ENCODE data around the gene ZBTB40. TPM values are rescaled to one million over a fixed set of nuclear protein-coding genes. Genes with fewer than 3 reads are reported as not detected.

Gene ZBTB40
- total and polyA plus RNA-seq, 2 of the 13 experiments (the other 11 are each of a cell fraction or from before 2014, with no cell fraction given) = 8.8 to 16.5 TPM

- TF ChIP-seq REST (IDR thresholded peaks at IDR 0.05; ENCODE audit: borderline replicate concordance in 1 of 2, low read depth in 1 of 2, low read length in 2 of 2) = no peak
- TF ChIP-seq, protein P1, sequence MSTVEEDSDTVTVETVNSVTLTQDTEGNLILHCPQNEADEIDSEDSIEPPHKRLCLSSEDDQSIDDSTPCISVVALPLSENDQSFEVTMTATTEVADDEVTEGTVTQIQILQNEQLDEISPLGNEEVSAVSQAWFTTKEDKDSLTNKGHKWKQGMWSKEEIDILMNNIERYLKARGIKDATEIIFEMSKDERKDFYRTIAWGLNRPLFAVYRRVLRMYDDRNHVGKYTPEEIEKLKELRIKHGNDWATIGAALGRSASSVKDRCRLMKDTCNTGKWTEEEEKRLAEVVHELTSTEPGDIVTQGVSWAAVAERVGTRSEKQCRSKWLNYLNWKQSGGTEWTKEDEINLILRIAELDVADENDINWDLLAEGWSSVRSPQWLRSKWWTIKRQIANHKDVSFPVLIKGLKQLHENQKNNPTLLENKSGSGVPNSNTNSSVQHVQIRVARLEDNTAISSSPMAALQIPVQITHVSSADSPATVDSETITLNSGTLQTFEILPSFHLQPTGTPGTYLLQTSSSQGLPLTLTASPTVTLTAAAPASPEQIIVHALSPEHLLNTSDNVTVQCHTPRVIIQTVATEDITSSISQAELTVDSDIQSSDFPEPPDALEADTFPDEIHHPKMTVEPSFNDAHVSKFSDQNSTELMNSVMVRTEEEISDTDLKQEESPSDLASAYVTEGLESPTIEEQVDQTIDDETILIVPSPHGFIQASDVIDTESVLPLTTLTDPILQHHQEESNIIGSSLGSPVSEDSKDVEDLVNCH (CRISPR knock-in tag; IDR thresholded peaks at IDR 0.05) = no peak
- no peak for TF ChIP-seq GZF1 (CRISPR knock-in tag; IDR thresholded peaks at IDR 0.05)
- no peak for TF ChIP-seq ZNF616 (CRISPR knock-in tag; IDR thresholded peaks at IDR 0.05; ENCODE audit: low read depth)
- TF ChIP-seq REPIN1 (CRISPR knock-in tag; IDR thresholded peaks at IDR 0.05; ENCODE audit: borderline replicate concordance, low read depth) = no peak
- no peak for TF ChIP-seq RFXAP (CRISPR knock-in tag; IDR thresholded peaks at IDR 0.05; ENCODE audit: borderline replicate concordance)
- TF ChIP-seq STAT6 (CRISPR knock-in tag; IDR thresholded peaks at IDR 0.05; ENCODE audit: borderline replicate concordance) = no peak
Measured at GRCh38 chr1:22410401-22410800, 41.2 kb upstream of the ZBTB40 start (continued).

Measured in HepG2 (cell line).